ENCODE measurements around the gene MEGF11. TPM values are rescaled to one million over a fixed set of nuclear protein-coding genes. Genes with fewer than 3 reads are reported as not detected.
"Not testable (repeated sequence)": the region's sequence is repeated elsewhere in the genome, so short reads cannot be mapped to it uniquely, and the experiment has no call there.

Gene MEGF11
- polyA plus RNA-seq, 2 of the 4 experiments (the other 2 are of a cell fraction) = 0.25 to 0.31 TPM

DNA sequence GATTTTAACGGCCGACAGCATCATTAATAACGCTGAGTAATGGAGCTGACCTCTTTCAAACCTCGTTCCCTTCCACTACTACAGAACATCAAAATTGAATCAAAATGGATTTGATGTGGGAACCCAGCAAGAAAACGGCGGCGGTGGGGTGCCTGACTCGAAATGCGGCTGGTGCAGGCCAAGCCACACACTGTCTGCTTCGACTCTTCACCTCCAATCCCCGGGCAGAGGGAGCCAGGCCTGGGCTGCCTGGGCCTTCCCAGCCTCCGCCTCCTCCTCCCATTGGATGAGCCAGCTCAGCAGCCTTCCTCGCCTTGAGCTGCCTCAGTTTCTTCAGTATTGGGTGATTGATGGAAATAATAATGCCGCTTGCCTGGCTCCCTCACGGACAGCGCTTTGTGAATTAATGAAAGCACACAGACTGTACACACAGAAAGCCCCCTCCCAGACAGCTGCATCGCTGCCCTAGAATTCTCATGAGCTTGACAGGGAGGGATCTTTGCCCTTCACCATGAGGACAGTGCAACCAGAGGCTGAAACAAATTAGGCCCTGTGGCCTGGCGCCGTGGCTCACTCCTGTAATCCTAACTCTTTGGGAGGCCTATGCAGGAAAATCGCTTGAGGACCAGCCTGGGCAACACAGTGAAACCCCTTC lies 11.4 kb upstream of the MEGF11 start:
- TF ChIP-seq POLR2A (IDR thresholded peaks at IDR 0.05; ENCODE audit: low read length) = no peak
- no peak for TF ChIP-seq HOXB13 (CRISPR knock-in tag; IDR thresholded peaks at IDR 0.05; ENCODE audit: low read depth)
- TF ChIP-seq, protein P1, sequence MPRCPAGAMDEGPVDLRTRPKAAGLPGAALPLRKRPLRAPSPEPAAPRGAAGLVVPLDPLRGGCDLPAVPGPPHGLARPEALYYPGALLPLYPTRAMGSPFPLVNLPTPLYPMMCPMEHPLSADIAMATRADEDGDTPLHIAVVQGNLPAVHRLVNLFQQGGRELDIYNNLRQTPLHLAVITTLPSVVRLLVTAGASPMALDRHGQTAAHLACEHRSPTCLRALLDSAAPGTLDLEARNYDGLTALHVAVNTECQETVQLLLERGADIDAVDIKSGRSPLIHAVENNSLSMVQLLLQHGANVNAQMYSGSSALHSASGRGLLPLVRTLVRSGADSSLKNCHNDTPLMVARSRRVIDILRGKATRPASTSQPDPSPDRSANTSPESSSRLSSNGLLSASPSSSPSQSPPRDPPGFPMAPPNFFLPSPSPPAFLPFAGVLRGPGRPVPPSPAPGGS (IDR thresholded peaks at IDR 0.05) = no peak
- no peak for TF ChIP-seq ZSCAN20 (CRISPR knock-in tag; IDR thresholded peaks at IDR 0.05)
- TF ChIP-seq, protein P2, sequence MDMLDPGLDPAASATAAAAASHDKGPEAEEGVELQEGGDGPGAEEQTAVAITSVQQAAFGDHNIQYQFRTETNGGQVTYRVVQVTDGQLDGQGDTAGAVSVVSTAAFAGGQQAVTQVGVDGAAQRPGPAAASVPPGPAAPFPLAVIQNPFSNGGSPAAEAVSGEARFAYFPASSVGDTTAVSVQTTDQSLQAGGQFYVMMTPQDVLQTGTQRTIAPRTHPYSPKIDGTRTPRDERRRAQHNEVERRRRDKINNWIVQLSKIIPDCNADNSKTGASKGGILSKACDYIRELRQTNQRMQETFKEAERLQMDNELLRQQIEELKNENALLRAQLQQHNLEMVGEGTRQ (IDR thresholded peaks at IDR 0.05) = no peak
- no peak for TF ChIP-seq HOXA7 (CRISPR knock-in tag; IDR thresholded peaks at IDR 0.05)
- TF ChIP-seq ESRRA (IDR thresholded peaks at IDR 0.05; ENCODE audit: borderline replicate concordance, low read length) = no peak
- TF ChIP-seq MYC (IDR thresholded peaks at IDR 0.05; ENCODE audit: borderline replicate concordance, low read length) = no peak
- no peak for TF ChIP-seq CBX8 (IDR thresholded peaks at IDR 0.05)
- no peak for TF ChIP-seq FOSB (CRISPR knock-in tag; IDR thresholded peaks at IDR 0.05)
- TF ChIP-seq ZNF302 (CRISPR knock-in tag; IDR thresholded peaks at IDR 0.05) = no peak
- TF ChIP-seq, protein P3, sequence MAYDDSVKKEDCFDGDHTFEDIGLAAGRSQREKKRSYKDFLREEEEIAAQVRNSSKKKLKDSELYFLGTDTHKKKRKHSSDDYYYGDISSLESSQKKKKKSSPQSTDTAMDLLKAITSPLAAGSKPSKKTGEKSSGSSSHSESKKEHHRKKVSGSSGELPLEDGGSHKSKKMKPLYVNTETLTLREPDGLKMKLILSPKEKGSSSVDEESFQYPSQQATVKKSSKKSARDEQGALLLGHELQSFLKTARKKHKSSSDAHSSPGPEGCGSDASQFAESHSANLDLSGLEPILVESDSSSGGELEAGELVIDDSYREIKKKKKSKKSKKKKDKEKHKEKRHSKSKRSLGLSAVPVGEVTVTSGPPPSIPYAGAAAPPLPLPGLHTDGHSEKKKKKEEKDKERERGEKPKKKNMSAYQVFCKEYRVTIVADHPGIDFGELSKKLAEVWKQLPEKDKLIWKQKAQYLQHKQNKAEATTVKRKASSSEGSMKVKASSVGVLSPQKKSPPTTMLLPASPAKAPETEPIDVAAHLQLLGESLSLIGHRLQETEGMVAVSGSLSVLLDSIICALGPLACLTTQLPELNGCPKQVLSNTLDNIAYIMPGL (CRISPR knock-in tag; IDR thresholded peaks at IDR 0.05; ENCODE audit: borderline replicate concordance) = no peak
- no peak for TF ChIP-seq GATA3 (IDR thresholded peaks at IDR 0.05; ENCODE audit: borderline replicate concordance)
- no peak for TF ChIP-seq ZFP36 (IDR thresholded peaks at IDR 0.05; ENCODE audit: borderline replicate concordance, partially characterized antibody)
- TF ChIP-seq RFX5 (IDR thresholded peaks at IDR 0.05) = no peak
- no peak for TF ChIP-seq CHD4 (IDR thresholded peaks at IDR 0.05; ENCODE audit: borderline replicate concordance)
- no peak for TF ChIP-seq EHMT2 (IDR thresholded peaks at IDR 0.05; ENCODE audit: low read depth)
- H3K4me1 ChIP-seq = peaks cover 6% of the 10 kb centered on the region; the same call in 1 of the 3 replicates
- ChIA-PET CTCF (interaction anchor here (0.6 to 1.7 kb wide), 6 partner anchors 11 to 55 kb away, joined by 3 to 6 read pairs (median 4); partner anchors contain the start of gene MEGF11), POLR2A (interaction anchor here (0.5 kb wide), 1 partner anchor 90 kb away, joined by 3 read pairs; no protein-coding TSS in a partner anchor)
- H3K27ac ChIP-seq = no peak overlapping the region
- ATAC-seq = no peak
- no peak overlapping the region for H3K4me2 ChIP-seq
- H3K9me3 ChIP-seq = peaks cover 8% of the 10 kb centered on the region
- no peak for FAIRE-seq
- no peak overlapping the region for H3K4me3 ChIP-seq
- DNase-seq (ENCODE audit: low read depth in 1 of 2, low spot score in 1 of 2) = no peak
- WGBS (ENCODE audit: missing lambda C conversion rate) = 82% methylated on average over 20 of the region's 20 CpGs

DNA sequence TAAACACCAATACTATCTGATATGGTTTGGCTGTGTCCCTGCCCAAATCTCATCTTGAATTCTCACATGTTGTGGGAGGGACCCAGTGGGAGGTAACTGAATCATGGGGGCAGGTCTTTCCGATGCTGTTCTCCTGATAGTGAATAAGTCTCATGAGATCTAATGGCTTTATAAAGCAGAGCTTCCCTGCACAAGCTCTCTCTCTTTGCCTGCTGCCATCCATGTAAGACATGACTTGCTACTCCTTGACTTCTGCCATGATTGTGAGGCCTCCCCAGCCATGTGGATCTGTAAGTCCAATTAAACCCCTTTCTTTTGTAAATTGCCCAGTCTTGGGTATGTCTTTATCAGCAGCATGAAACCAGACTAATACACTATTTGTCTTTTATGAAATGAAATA lies 9.3 kb upstream of the MEGF11 start:
- H3K9me3 ChIP-seq; H3K27ac ChIP-seq; FAIRE-seq; POLR2A ChIA-PET; H3K4me2 ChIP-seq; DNase-seq (ENCODE audit: low read depth in 1 of 2, low spot score in 1 of 2); H3K4me3 ChIP-seq; H3K4me1 ChIP-seq; ATAC-seq: not testable (repeated sequence)
- CTCF ChIA-PET = interaction anchor here (0.9 to 1.1 kb wide), 2 partner anchors 12 to 16 kb away, joined by 3 read pairs; no protein-coding TSS in a partner anchor
- 33% methylated on average over 1 of the region's 1 CpG for WGBS (ENCODE audit: missing lambda C conversion rate)

DNA sequence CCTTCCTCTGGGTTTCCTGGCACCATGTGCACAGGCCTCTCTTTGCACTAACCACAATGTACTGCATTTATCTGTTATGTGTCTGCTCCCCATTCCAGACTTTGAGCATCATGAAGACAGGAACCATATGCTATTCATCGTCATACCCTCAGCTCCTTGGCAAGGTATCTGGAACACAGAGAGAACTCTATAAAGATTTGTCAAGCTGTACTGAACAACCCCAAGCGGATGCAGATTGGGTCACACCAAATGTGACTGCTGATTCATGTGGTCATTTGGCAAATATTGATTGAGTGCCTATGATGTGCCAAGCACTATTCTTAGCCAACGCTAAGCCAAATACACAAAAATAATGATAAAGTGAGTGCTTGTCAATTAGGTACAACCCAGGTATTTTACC lies 7.5 kb upstream of the MEGF11 start:
- ChIA-PET POLR2A (no interaction called here), CTCF (interaction anchor here (1.1 to 2.6 kb wide), 2 partner anchors 10 to 22 kb away, joined by 3 to 7 read pairs; no protein-coding TSS in a partner anchor)

More for the DNA sequence above, 7.5 kb upstream of the MEGF11 start:
- DNase-seq (ENCODE audit: low read depth in 1 of 2, low spot score in 1 of 2) (no peak), FAIRE-seq (no peak), ATAC-seq (no peak)
- no peaks in the 10 kb centered on the region for H3K4me1 ChIP-seq
- no peak overlapping the region for H3K27ac ChIP-seq
- no peak overlapping the region for H3K4me3 ChIP-seq
- H3K4me2 ChIP-seq = no peak overlapping the region
- 61% methylated on average over 3 of the region's 3 CpGs for WGBS (ENCODE audit: missing lambda C conversion rate)
- peaks cover 8% of the 10 kb centered on the region for H3K9me3 ChIP-seq
- no peak for TF ChIP-seq JUNB (IDR thresholded peaks at IDR 0.05)
